Measurements from ENCODE around the gene HIP1.
"Not testable (repeated sequence)": the region's sequence is repeated elsewhere in the genome, so short reads cannot be mapped to it uniquely, and the experiment has no call there.

HIP1 gene

DNA sequence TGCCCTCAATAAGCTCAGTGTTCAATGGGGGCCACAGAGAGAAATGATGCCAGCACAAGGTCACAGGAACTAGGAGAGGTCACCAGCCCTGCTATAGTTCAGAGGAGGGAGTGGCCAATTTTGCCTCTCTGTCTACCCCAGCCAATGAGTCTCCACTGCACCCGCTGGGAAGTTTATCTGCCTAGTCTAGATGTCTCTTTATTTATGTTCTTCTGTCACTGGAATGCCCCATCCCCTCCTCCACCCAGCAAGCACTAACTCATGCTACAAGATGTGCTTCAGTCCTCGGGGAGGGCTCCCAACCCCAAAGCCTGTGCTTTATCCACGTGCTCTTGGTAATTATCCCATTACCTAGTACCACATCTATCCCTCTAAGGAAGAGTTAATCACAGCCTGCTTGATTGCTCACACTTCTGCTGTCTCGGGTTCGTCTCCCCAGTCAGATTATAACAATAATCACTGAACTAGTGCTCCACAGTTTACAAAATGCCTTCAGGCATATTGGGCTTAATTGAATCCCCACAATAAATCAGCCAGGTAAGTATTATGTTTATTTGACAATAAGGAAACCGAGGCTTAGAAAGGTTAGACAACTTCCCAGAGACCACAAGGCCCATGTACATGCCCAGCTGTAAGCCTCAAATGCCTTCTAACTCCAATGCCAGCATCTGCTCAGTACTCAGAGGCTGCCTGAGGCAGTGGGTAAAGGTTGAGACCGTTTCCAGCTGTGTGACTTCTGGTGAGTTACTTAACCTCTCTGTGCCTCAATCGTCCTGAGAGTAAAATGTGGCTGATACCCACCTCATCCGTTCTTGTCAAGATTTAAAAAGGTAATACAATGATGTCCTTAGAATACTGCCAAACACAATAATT, 3.9 kb downstream of the HIP1 start:
- no peak for DNase-seq (ENCODE audit: extremely low read depth, low read depth)
- TF ChIP-seq, protein P1, sequence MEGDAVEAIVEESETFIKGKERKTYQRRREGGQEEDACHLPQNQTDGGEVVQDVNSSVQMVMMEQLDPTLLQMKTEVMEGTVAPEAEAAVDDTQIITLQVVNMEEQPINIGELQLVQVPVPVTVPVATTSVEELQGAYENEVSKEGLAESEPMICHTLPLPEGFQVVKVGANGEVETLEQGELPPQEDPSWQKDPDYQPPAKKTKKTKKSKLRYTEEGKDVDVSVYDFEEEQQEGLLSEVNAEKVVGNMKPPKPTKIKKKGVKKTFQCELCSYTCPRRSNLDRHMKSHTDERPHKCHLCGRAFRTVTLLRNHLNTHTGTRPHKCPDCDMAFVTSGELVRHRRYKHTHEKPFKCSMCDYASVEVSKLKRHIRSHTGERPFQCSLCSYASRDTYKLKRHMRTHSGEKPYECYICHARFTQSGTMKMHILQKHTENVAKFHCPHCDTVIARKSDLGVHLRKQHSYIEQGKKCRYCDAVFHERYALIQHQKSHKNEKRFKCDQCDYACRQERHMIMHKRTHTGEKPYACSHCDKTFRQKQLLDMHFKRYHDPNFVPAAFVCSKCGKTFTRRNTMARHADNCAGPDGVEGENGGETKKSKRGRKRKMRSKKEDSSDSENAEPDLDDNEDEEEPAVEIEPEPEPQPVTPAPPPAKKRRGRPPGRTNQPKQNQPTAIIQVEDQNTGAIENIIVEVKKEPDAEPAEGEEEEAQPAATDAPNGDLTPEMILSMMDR (IDR thresholded peaks at IDR 0.05; ENCODE audit: low read depth, low read length) = no peak

DNA sequence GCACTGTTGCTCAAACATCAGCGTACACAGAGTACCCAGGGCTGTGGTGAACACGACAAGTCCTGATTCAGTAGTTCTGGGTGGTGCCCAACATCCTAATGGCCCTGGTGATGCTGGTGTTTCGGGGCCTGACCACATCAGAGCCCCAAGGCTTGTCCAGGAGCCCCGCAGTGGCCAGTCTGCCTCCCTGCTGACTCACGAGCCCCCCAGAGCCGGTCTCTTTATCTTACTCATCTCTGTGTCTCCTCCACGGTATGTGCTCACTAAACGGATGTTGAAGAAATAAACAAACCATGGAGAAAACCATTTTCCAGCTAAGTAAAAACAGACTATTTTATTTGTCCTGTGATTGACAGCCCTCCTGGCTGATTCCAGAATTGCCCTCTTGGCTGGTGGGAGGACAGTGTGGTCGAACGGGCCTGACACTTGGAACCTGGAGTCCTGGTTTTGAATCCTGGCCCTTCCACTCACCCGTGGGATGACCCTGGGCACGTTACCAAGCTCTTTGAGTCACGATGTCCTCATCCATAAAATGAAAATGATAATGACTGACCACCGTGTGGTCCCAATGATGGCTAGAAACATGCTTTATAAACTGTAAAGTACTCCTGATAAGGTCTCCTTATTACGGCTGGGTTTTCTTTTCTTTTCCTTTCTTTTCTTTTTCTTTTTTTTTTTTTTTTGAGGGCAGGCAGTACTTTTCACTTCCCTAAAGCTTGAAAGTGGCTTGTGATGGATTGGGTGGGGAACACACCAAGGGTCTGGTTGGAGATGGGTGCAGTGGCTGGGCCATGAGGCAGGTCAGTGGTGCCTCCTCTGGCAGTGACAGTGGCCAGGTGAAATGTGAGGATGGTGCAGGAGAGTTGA, 5.7 kb downstream of the HIP1 start:
- peak; percentile 63 for DNase-seq (ENCODE audit: extremely low read depth, low read depth)
- TF ChIP-seq, protein P1 (IDR thresholded peaks at IDR 0.05; ENCODE audit: low read depth, low read length) = no peak

DNA sequence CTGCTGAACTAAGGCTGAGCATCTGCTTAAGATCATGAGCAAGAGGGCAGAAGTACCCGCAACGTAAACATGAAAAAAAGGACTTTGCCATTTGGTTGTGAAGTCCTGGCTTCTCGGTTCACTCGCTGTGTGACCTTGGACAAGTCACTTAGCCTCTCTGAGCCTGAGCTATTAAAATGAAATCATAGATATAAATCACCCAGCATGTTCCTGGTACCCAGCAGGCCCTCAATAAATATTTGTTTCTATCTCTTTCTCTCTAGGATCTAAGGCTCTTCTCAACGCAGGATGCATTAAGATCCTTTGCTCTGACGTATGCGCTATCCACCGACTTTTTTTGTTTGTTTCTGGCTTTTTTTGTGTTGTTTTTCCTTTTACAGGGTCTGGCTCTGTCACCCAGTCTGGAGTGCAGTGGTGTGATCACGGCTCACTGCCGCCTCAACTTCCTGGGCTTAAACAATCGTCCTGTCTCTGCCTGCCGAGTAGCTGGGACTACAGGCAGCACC, 6.7 kb downstream of the HIP1 start:
- no peak for DNase-seq (ENCODE audit: extremely low read depth, low read depth)
- TF ChIP-seq, protein P1 (IDR thresholded peaks at IDR 0.05; ENCODE audit: low read depth, low read length) = no peak

DNA sequence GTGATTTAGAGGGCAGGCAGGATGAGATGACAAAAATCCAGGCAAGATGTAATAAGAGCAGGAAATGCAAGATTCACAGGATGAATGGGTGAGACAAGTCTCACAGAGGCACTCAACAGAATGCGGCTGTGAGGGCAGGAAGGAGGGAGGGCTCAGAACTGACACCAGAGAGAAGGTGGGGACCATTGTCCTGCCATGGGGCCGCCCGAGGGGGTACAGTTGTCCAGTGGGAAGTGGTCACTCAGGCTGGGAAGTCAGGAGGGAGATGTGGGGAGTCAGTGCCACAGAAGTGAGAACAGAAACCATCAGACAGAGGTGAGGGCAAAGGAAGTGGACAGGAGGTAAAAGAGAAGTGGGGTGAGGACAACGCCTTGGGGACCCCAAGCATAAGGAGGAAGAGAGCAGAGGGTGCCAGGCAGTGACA, 8.9 kb downstream of the HIP1 start:
- TF ChIP-seq, protein P1 (IDR thresholded peaks at IDR 0.05; ENCODE audit: low read depth, low read length) = no peak

DNA sequence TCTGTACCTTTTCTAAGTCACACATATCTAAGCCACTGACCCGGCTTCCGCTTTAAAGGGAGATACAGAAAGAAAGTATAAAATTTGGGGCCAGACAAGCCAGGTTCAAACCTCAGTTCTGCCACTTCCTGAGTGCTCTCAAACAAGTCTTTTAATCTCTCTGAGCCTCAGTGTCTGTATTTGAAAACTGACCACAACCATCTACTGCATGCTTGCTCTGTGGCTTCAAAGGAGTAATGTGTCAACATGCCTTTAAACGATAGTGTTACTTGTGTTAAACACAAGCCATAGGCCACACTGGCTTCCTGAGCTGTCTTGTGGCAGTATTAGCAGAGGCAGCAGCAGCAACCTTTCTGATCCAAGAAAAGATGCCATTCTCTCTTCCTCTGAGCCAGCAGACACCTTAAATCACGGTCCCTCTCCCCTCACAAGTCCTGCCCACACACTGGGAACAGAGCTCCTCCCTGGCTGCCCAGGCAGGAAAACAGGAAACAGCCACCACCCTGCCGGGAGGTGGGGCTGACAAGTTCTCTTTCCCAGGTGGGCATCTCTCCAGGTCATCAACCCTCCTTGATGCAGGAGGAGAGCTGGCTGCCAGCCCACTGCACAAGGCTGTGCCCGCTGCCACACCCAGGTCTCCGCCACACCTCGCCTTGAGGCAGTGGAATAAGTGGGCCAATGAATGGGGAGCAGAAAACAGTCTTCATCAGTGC, 10.7 kb downstream of the HIP1 start:
- no peak for DNase-seq (ENCODE audit: extremely low read depth, low read depth)

More for the DNA sequence above, 8.9 kb downstream of the HIP1 start:
- DNase-seq (ENCODE audit: extremely low read depth, low read depth) = no peak

DNA sequence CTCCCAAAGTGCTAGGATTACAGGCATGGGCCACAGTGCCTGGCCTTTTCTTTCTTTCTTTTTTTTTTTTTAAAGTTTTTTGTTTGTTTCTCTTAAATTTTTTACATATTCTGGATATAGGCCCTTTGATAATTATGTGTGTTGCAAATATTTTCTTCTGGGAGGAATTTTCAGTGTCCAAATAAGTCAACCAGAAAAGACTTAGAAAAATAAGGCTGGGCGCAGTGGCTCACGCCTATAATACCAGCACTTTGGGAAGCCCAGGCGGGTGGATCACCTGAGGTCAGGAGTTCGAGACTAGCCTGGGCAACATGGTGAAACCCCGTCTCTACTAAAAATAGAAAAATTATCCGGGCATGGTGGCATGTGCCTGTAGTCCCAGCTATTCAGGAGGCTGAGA, 11.4 kb downstream of the HIP1 start:
- DNase-seq (ENCODE audit: extremely low read depth, low read depth) = not testable (repeated sequence)

More for the DNA sequence above, 10.7 kb downstream of the HIP1 start:
- TF ChIP-seq, protein P1 (IDR thresholded peaks at IDR 0.05; ENCODE audit: low read depth, low read length) = no peak

DNA sequence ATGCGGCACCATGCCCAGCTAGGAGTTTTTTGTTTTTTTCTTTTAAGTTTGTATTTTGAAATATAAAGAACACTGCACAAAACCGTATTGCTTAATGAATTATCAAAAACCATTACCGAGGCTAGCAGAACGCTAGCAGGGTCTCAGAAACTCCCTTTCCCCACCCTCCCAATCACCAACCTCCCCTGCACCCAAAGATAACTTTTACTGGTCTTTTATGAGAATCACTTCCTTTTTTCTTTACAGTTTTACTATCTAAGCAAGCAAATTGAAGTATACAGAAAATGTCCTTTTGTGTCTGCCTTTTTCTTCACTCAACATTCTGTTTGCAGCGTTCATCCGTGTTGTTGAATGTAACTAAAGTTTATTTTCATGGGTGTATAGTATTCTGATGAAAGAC, 13.4 kb downstream of the HIP1 start:
- DNase-seq (ENCODE audit: extremely low read depth, low read depth) = no peak
- TF ChIP-seq, protein P1 (IDR thresholded peaks at IDR 0.05; ENCODE audit: low read depth, low read length) = no peak

Measured in AG09319 (cell line).